H9 (cell line): ENCODE measurements around the gene KLC4. TPM values are rescaled to one million over a fixed set of nuclear protein-coding genes. Genes with fewer than 3 reads are reported as not detected.

Experiments used
- DNase-seq: peaks from one replicate; pipeline ENCODE4 v3.0.0-alpha.2; 2017
- H2AFZ ChIP-seq: one replicate; pipeline ENCODE4 v1.6.1; 2013; ENCODE audit warnings: mild to moderate bottlenecking, low read length, control low read depth, moderate library complexity
- H2AK5ac ChIP-seq: 2 replicates; pipeline ENCODE4 v1.6.1; 2013; ENCODE audit warnings: low read length, control low read depth, mixed read lengths; ENCODE audit not compliant: insufficient read length
- H2BK120ac ChIP-seq: one replicate; pipeline ENCODE4 v1.6.1; 2013; ENCODE audit warnings: low read depth, mild to moderate bottlenecking, low read length, control low read depth, inconsistent platforms; ENCODE audit not compliant: poor library complexity, severe bottlenecking
- H2BK12ac ChIP-seq: 2 replicates; pipeline ENCODE4 v1.6.1; 2013; ENCODE audit warnings: low read length, control low read depth, mixed read lengths, low read depth; ENCODE audit not compliant: insufficient read length
- H2BK15ac ChIP-seq: 2 replicates; pipeline ENCODE4 v1.6.1; 2013; ENCODE audit warnings: low read depth, low read length, control low read depth
- H2BK20ac ChIP-seq: one replicate; pipeline ENCODE4 v1.6.1; 2013; ENCODE audit warnings: low read depth, mild to moderate bottlenecking, low read length, control low read depth, inconsistent platforms; ENCODE audit not compliant: poor library complexity, severe bottlenecking
- H2BK5ac ChIP-seq: 2 replicates; pipeline ENCODE4 v1.6.1; 2013; ENCODE audit warnings: low read length, control low read depth, mixed read lengths; ENCODE audit not compliant: insufficient read length
- H3K14ac ChIP-seq: 2 replicates; pipeline ENCODE4 v1.6.1; 2013; ENCODE audit warnings: low read length, control low read depth; ENCODE audit not compliant: insufficient read depth
- H3K18ac ChIP-seq: 2 replicates; pipeline ENCODE4 v1.6.1; 2013; ENCODE audit warnings: low read depth, mild to moderate bottlenecking, mixed read lengths, low read length, control low read depth; ENCODE audit not compliant: insufficient read length
- H3K23ac ChIP-seq: 2 replicates; pipeline ENCODE4 v1.6.1; 2013; ENCODE audit warnings: low read length, control low read depth, mixed read lengths, low read depth; ENCODE audit not compliant: insufficient read length
- H3K23me2 ChIP-seq: 2 replicates; pipeline ENCODE4 v1.6.1; 2013; ENCODE audit warnings: low read depth, mild to moderate bottlenecking, mixed read lengths, low read length, control low read depth; ENCODE audit not compliant: insufficient read length, poor library complexity, severe bottlenecking
- H3K27ac ChIP-seq: 2 replicates; pipeline ENCODE4 v1.5.1; 2013; ENCODE audit warnings: low read length, control low read depth, mixed read lengths, low read depth; ENCODE audit not compliant: insufficient read length
- H3K27me3 ChIP-seq: 2 replicates; pipeline ENCODE4 v1.6.1; 2013; ENCODE audit warnings: low read length, control low read depth, inconsistent platforms; ENCODE audit not compliant: insufficient read depth
- H3K4ac ChIP-seq: 2 replicates; pipeline ENCODE4 v1.6.1; 2013; ENCODE audit warnings: low read depth, mild to moderate bottlenecking, control low read depth, inconsistent platforms, low read length, moderate library complexity
- H3K4me1 ChIP-seq: 2 replicates; pipeline ENCODE4 v1.6.1; 2013; ENCODE audit warnings: low read length, control low read depth, inconsistent platforms; ENCODE audit not compliant: insufficient read depth
- H3K4me2 ChIP-seq: 2 replicates; pipeline ENCODE4 v1.6.1; 2013; ENCODE audit warnings: low read length, control low read depth, mixed read lengths; ENCODE audit not compliant: insufficient read length, insufficient read depth
- H3K56ac ChIP-seq: 2 replicates; pipeline ENCODE4 v1.6.1; 2013; ENCODE audit warnings: low read depth, mild to moderate bottlenecking, mixed read lengths, low read length, control low read depth; ENCODE audit not compliant: insufficient read length
- H3K79me1 ChIP-seq: 2 replicates; pipeline ENCODE4 v1.6.1; 2013; ENCODE audit warnings: low read depth, mild to moderate bottlenecking, moderate library complexity, low read length, control low read depth, inconsistent platforms; ENCODE audit not compliant: insufficient read depth, poor library complexity, severe bottlenecking
- H3K79me2 ChIP-seq: 2 replicates; pipeline ENCODE4 v1.6.1; 2013; ENCODE audit warnings: low read length, control low read depth, inconsistent platforms; ENCODE audit not compliant: insufficient read depth
- H3K9ac ChIP-seq: 2 replicates; pipeline ENCODE4 v1.6.1; 2013; ENCODE audit warnings: low read length, control low read depth, mixed read lengths; ENCODE audit not compliant: insufficient read length; ENCODE audit errors: extremely low read depth
- H3K9me3 ChIP-seq: one replicate; pipeline ENCODE4 v1.6.1; 2013; ENCODE audit warnings: low read depth, low read length, inconsistent platforms; ENCODE audit not compliant: control insufficient read depth
- H3T11ph ChIP-seq: one replicate; pipeline ENCODE4 v1.6.1; 2013; ENCODE audit warnings: mild to moderate bottlenecking, low read length, control low read depth, inconsistent platforms
- H4K20me1 ChIP-seq: one replicate; pipeline ENCODE4 v1.6.1; 2013; ENCODE audit not compliant: control insufficient read depth, insufficient read length, insufficient read depth
- H4K5ac ChIP-seq: 2 replicates; pipeline ENCODE4 v1.6.1; 2013; ENCODE audit warnings: low read depth, mild to moderate bottlenecking, mixed read lengths, low read length, control low read depth; ENCODE audit not compliant: insufficient read length
- H4K8ac ChIP-seq: replicated peaks from 2 replicates; pipeline ENCODE4 v1.6.1; 2013; ENCODE audit warnings: low read length, control low read depth, mixed read lengths, low read depth; ENCODE audit not compliant: insufficient read length
- H4K91ac ChIP-seq: 2 replicates; pipeline ENCODE4 v1.6.1; 2013; ENCODE audit warnings: low read depth, mild to moderate bottlenecking, moderate library complexity, mixed read lengths, low read length, control low read depth; ENCODE audit not compliant: insufficient read length
- H3K27ac Mint-ChIP-seq, 3 experiments: 2 replicates in 2 of 3; 3 replicates in 1 of 3; pipeline ENCODE4 v1.8.0; 2020 to 2021; ENCODE audit warnings: mixed read lengths in 3 of 3, mild to moderate bottlenecking in 1 of 3, moderate library complexity in 1 of 3
- H3K27me3 Mint-ChIP-seq: 2 replicates; pipeline ENCODE4 v1.8.0; 2021; ENCODE audit warnings: low read depth, mild to moderate bottlenecking, moderate library complexity, mixed read lengths
- H3K36me3 Mint-ChIP-seq, 3 experiments: 2 replicates in 2 of 3; 3 replicates in 1 of 3; pipeline ENCODE4 v1.8.0; 2020 to 2021; ENCODE audit warnings: low read depth in 3 of 3, mixed read lengths in 3 of 3; ENCODE audit not compliant: insufficient read depth in 1 of 3
- H3K4me1 Mint-ChIP-seq, 2 experiments: 2 replicates each; pipeline ENCODE4 v1.8.0; 2020; ENCODE audit warnings: mixed read lengths in 2 of 2
- H3K4me3 Mint-ChIP-seq, 2 experiments: 2 replicates in 1 of 2; 3 replicates in 1 of 2; pipeline ENCODE4 v1.8.0; 2020 to 2021; ENCODE audit warnings: mild to moderate bottlenecking in 2 of 2, mixed read lengths in 2 of 2, moderate library complexity in 1 of 2
- H3K9me3 Mint-ChIP-seq, 2 experiments: 2 replicates in 1 of 2; 3 replicates in 1 of 2; pipeline ENCODE4 v1.8.0; 2020; ENCODE audit warnings: mild to moderate bottlenecking in 2 of 2, mixed read lengths in 2 of 2, moderate library complexity in 1 of 2
- WGBS: extraction: QIAGEN DNeasy Blood & Tissue Kit; methylation state at CpG from one replicate; pipeline ENCODE4 v1.1.7; 2013; ENCODE audit warnings: missing lambda C conversion rate, low lambda C conversion rate, mixed read lengths; ENCODE audit not compliant: insufficient read length; ENCODE audit errors: extremely low coverage; 5-methylcytosine and 5-hydroxymethylcytosine counted together
- total RNA-seq: library from RNA; stranded (reverse); gene quantifications from 2 replicates; pipeline ENCODE4 v1.2.1, GENCODE V29; 2021
- TF ChIP-seq, protein P1 (sequence below): fragments of 200-600 bp; sonication (generic); conservative IDR thresholded peaks from 3 replicates; pipeline ENCODE4 v1.8.0; 2021; ENCODE audit warnings: antibody characterized with exemption, mild to moderate bottlenecking

The KLC4 gene
- total RNA-seq, 1 experiment from 2014 or later: 29.7 TPM

DNA sequence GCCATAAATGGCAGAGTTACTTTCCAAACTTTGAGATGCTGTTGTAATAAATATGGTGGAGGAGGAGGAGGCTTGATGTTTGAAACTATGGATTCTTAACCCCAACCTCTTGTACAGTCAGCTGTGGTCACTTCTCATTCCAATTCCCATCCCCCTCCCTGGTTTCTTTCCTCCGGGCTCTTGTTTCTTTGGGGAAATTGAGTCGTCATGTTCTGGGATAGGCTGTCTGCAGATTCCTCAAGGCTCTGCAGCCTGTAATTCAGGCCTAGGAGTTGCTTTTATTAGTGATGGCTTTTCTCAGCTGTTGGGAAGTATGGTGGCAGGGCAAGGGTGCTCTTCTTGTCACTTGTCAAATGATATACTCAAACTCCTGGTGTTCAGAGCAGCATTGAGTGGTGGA, 19.3 kb downstream of the KLC4 start:
- Histone ChIP-seq H3K79me1 (peaks cover 11% of the 10 kb centered on the region), H3K79me2 (peaks cover 22% of the 10 kb centered on the region; the same call in 1 of the 2 replicates), H4K8ac (no peak overlapping the region), H2BK20ac (no peak overlapping the region), H3K14ac (no peak overlapping the region), H3K9me3 (no peaks in the 10 kb centered on the region), H2BK12ac (no peak overlapping the region), H3K18ac (no peak overlapping the region), H3K4me1 (peaks cover 13% of the 10 kb centered on the region), H2BK5ac (no peak overlapping the region), H4K5ac (no peak overlapping the region), H2BK15ac (no peak overlapping the region), H3K56ac (no peak overlapping the region), H4K91ac (no peak overlapping the region), H3K27ac (no peak overlapping the region), H3K27me3 (no peaks in the 10 kb centered on the region), H3T11ph (no peak overlapping the region), H2AK5ac (no peak overlapping the region), H2BK120ac (no peak overlapping the region), H4K20me1 (no peaks in the 10 kb centered on the region), H3K4me2 (no peak overlapping the region), H3K23ac (no peak overlapping the region), H3K4ac (no peak overlapping the region), H2AFZ (no peak overlapping the region), H3K9ac (no peak overlapping the region), H3K23me2 (peaks cover 10% of the 10 kb centered on the region)
- TF ChIP-seq, protein P1, sequence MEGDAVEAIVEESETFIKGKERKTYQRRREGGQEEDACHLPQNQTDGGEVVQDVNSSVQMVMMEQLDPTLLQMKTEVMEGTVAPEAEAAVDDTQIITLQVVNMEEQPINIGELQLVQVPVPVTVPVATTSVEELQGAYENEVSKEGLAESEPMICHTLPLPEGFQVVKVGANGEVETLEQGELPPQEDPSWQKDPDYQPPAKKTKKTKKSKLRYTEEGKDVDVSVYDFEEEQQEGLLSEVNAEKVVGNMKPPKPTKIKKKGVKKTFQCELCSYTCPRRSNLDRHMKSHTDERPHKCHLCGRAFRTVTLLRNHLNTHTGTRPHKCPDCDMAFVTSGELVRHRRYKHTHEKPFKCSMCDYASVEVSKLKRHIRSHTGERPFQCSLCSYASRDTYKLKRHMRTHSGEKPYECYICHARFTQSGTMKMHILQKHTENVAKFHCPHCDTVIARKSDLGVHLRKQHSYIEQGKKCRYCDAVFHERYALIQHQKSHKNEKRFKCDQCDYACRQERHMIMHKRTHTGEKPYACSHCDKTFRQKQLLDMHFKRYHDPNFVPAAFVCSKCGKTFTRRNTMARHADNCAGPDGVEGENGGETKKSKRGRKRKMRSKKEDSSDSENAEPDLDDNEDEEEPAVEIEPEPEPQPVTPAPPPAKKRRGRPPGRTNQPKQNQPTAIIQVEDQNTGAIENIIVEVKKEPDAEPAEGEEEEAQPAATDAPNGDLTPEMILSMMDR: no peak
- Mint-ChIP-seq H3K27ac (no peak overlapping the region), H3K36me3 (peaks cover 6 to 16% (median 7%) of the 10 kb centered on the region in 3 experiments), H3K4me3 (peak overlapping the region in 1 of 2 experiments; percentile 90; a peak in 2 of 5 replicates), H3K4me1 (peaks cover 39 to 52% of the 10 kb centered on the region in 2 experiments), H3K9me3 (no peaks in the 10 kb centered on the region), H3K27me3 (no peaks in the 10 kb centered on the region)
- no peak for DNase-seq
- no CpG with 5 or more reads among the region's 2 CpGs for WGBS
